GM12892 (cell line): ENCODE data around the gene DNM1L.

ENCODE experiments used
- POLR2A ChIP-seq: IDR thresholded peaks from 2 replicates; pipeline ENCODE4 v1.6.1; 2011; ENCODE audit warnings: low read depth, low read length, control low read depth
- TAF1 ChIP-seq: IDR thresholded peaks from 2 replicates; pipeline ENCODE4 v1.6.1; 2011; ENCODE audit warnings: low read depth, mild to moderate bottlenecking, control low read depth, low read length, borderline replicate concordance

- TF ChIP-seq POLR2A (no peak), TAF1 (no peak)
Observed at GRCh38 chr12:32761716-32762115, 82.6 kb downstream of the DNM1L start.
